Left lung (tissue), 10 donors: ENCODE data around the gene CCDC170. TPM values are rescaled to one million over a fixed set of nuclear protein-coding genes. Genes with fewer than 3 reads are reported as not detected.

Experiments
- ATAC-seq: fragments of 200-7000 bp; cut with Tn5 transposase; one replicate; pipeline ENCODE4 v1.9.1; 2020; ENCODE audit warnings: moderate library complexity
- DNase-seq, 4 donors: peaks; one replicate each; pipeline ENCODE4 v3.0.0-alpha.2; 2013 to 2020
- H3K27ac ChIP-seq, 2 donors: fragments of 200-600 bp; sonication (generic) in 1 of 2; one replicate each; pipeline versions ENCODE4 v1.5.0 to v1.8.0; 2020 to 2021
- H3K27me3 ChIP-seq, 2 donors: fragments of 200-600 bp; sonication (generic) in 1 of 2; one replicate each; pipeline versions ENCODE4 v1.5.0 to v1.8.0; 2020 to 2021
- H3K36me3 ChIP-seq, 2 donors: fragments of 200-600 bp; sonication (generic) in 1 of 2; one replicate each; pipeline versions ENCODE4 v1.5.0 to v1.8.0; 2020 to 2021
- H3K4me1 ChIP-seq, 2 donors: fragments of 200-600 bp; one replicate each; pipeline ENCODE4 v1.8.0; 2021
- H3K4me3 ChIP-seq, 2 donors: fragments of 200-600 bp; sonication (generic) in 1 of 2; one replicate each; pipeline versions ENCODE4 v1.5.0 to v1.8.0; 2020 to 2021; ENCODE audit warnings: mild to moderate bottlenecking in 1 of 2
- H3K9me3 ChIP-seq, 2 donors: fragments of 200-600 bp; sonication (generic) in 1 of 2; one replicate each; pipeline versions ENCODE4 v1.5.0 to v1.8.0; 2020 to 2021
- intact Hi-C, 2 donors: fragments of 100-400 bp; cut with DNase I; formaldehyde crosslinking; loops; one replicate each; pipeline versions ENCODE4 v1.11.2 to v1.14.2; 2022
- polyA plus RNA-seq, 6 donors: library from polyadenylated mRNA; unstranded; fragments of 120-200 nt; gene quantifications; one replicate each; pipeline ENCODE4 v1.2.1, GENCODE V29; 2013; ENCODE audit not compliant: insufficient read length in 6 of 6
- total RNA-seq, 2 donors: library from RNA; stranded (reverse); fragmentation: NEBNext Ultra II Directional; extraction: Animal tissue kit (Norgen Biotek cat#: 25700); gene quantifications; one replicate each; pipeline ENCODE4 v1.2.1, GENCODE V29; 2021
- TF ChIP-seq, protein P1 (sequence below), 2 donors: fragments of 200-600 bp; sonication (generic) in 1 of 2; IDR thresholded peaks; one replicate each; pipeline versions ENCODE4 v1.5.0 to v1.8.0; 2021; ENCODE audit warnings: antibody characterized with exemption in 2 of 2
- donor health status: DM: no; HTN: yes; CAD: no.
- donor health status: DM: no; HTN: no; CAD: no.

CCDC170 gene
- total and polyA plus RNA-seq, 8 donors: 1.3 to 8.2 (median 4.4) TPM

DNA sequence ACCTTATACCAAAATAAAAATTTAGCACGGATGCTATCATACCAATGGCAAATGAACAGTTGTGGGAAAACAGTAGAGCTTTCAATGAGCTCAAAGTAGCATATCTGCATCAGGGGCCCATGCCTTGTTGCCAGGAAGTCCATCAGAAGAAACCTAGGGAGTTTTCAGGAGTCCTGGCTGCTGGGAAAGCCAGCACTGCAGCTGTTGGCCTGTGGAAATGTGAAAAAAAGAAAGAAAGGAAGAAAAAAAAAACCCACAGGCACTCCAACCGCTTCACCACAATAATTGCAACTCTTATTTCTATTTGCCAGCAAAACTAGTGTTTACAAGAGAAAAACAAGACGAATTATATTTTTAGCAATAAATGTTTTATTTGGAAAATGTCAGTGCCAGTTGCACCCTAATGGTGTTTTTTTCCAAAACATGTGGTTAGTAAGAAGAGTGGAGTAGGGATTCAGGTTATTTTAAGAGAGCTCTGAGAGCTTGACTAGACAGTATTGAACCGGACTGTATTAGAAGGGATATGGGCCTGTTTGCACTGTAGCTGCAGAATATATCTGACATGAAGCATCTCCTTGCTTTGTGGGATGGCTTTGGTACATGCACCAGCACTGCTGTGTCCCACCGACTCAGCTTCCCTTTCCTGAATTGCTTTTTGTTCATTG is 137.3 kb downstream of the CCDC170 start:
- H3K9me3 ChIP-seq: no peaks in the 10 kb centered on the region
- no peaks in the 10 kb centered on the region for H3K27me3 ChIP-seq
- H3K36me3 ChIP-seq: no peaks in the 10 kb centered on the region
- TF ChIP-seq, protein P1, sequence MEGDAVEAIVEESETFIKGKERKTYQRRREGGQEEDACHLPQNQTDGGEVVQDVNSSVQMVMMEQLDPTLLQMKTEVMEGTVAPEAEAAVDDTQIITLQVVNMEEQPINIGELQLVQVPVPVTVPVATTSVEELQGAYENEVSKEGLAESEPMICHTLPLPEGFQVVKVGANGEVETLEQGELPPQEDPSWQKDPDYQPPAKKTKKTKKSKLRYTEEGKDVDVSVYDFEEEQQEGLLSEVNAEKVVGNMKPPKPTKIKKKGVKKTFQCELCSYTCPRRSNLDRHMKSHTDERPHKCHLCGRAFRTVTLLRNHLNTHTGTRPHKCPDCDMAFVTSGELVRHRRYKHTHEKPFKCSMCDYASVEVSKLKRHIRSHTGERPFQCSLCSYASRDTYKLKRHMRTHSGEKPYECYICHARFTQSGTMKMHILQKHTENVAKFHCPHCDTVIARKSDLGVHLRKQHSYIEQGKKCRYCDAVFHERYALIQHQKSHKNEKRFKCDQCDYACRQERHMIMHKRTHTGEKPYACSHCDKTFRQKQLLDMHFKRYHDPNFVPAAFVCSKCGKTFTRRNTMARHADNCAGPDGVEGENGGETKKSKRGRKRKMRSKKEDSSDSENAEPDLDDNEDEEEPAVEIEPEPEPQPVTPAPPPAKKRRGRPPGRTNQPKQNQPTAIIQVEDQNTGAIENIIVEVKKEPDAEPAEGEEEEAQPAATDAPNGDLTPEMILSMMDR (IDR thresholded peaks at IDR 0.05): no peak
- intact Hi-C loops: no loop called here
- DNase-seq: no peak
- no peak overlapping the region for H3K4me3 ChIP-seq
- H3K27ac ChIP-seq: no peak overlapping the region
- no peaks in the 10 kb centered on the region for H3K4me1 ChIP-seq
- no peak for ATAC-seq

GRCh38 chr6:151632415-151632987 is 138.7 kb downstream of the CCDC170 start:
- intact Hi-C loops: no loop called here
- no peaks in the 10 kb centered on the region for H3K4me1 ChIP-seq
- no peaks in the 10 kb centered on the region for H3K9me3 ChIP-seq
- no peak for DNase-seq
- no peak overlapping the region for H3K4me3 ChIP-seq
- H3K27ac ChIP-seq: no peak overlapping the region
- no peaks in the 10 kb centered on the region for H3K27me3 ChIP-seq
- TF ChIP-seq, protein P1 (IDR thresholded peaks at IDR 0.05): no peak
- no peak for ATAC-seq
- H3K36me3 ChIP-seq: no peaks in the 10 kb centered on the region

DNA sequence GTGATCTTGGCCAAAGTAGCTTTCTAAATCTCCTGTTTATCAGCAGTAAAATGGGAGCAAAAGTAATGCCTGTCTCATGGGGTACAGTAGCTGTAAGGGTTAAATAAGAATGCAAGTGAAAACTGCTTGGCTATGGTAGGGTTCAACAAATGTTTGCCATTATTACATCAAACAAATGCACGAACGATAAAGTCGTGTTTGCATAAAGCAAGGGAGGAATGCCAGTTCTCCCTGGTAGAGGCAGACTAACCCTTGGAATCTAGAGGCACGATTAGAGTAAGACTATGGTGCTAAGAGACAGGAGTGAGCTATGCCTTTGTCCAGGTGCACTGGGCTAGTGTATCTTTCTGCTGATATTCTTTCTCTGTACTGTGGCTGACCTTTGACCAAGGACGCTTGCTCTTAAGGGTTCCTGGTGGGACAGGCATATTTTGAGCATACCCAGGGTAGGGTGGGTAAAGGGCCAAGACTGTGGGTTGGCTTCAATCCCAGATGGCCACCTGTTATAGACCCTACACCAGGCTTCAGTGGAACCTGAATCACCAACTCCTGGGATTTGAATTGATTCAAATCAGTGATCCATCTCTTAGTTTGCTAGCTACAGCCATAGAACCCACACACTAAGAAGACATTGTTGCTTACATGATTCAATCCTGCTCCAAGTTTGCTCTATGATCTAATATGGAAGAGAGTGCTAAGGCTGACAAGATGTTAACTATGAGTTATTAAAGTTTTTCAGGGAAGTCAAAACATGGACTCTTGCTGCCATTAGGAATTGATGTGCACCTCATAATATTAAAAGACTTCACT is 139.9 kb downstream of the CCDC170 start:
- intact Hi-C loops: no loop called here
- no peaks in the 10 kb centered on the region for H3K27me3 ChIP-seq
- H3K4me1 ChIP-seq: no peaks in the 10 kb centered on the region
- no peak for DNase-seq
- H3K9me3 ChIP-seq: peaks cover 0 to 4% of the 10 kb centered on the region in 2 donors
- no peak overlapping the region for H3K27ac ChIP-seq
- TF ChIP-seq, protein P1 (IDR thresholded peaks at IDR 0.05): no peak
- ATAC-seq: no peak
- H3K36me3 ChIP-seq: no peaks in the 10 kb centered on the region
- H3K4me3 ChIP-seq: no peak overlapping the region

- ATAC-seq (no peak), DNase-seq (no peak)
- Histone ChIP-seq H3K4me3 (no peak overlapping the region), H3K4me1 (no peaks in the 10 kb centered on the region), H3K36me3 (no peaks in the 10 kb centered on the region), H3K27me3 (no peaks in the 10 kb centered on the region), H3K27ac (no peak overlapping the region), H3K9me3 (peaks cover 0 to 4% of the 10 kb centered on the region in 2 donors)
- intact Hi-C loops: no loop called here
- TF ChIP-seq, protein P1 (IDR thresholded peaks at IDR 0.05): no peak
Measured at GRCh38 chr6:151634336-151634720, 140.5 kb downstream of the CCDC170 start.

GRCh38 chr6:151635741-151636140 is 141.9 kb downstream of the CCDC170 start:
- intact Hi-C loops: no loop called here
- H3K4me1 ChIP-seq: no peaks in the 10 kb centered on the region
- H3K27me3 ChIP-seq: no peaks in the 10 kb centered on the region
- TF ChIP-seq, protein P1 (IDR thresholded peaks at IDR 0.05): no peak
- H3K4me3 ChIP-seq: no peak overlapping the region
- peaks cover 0 to 4% of the 10 kb centered on the region in 2 donors for H3K9me3 ChIP-seq
- DNase-seq (no peak), ATAC-seq (no peak)
- no peak overlapping the region for H3K27ac ChIP-seq
- H3K36me3 ChIP-seq: no peaks in the 10 kb centered on the region
